ENCODE measurements around the gene MEGF8. TPM values are rescaled to one million over a fixed set of nuclear protein-coding genes. Genes with fewer than 3 reads are reported as not detected.

Gene MEGF8
- total RNA-seq, 1 donor from 2014 or later: 11.7 TPM

Other genes starting within 250 kb of the MEGF8 start
- 5.4 TPM for gene ZNF574, start 249.5 kb upstream of the MEGF8 start, total RNA-seq
- gene POU2F2, start 193.2 kb upstream of the MEGF8 start, total RNA-seq: 0.83 TPM
- gene DEDD2, start 108.0 kb upstream of the MEGF8 start, total RNA-seq: 15.0 TPM
- 5.3 TPM for gene ZNF526, start 105.3 kb upstream of the MEGF8 start, total RNA-seq
- 15.1 TPM for gene GSK3A, start 83.0 kb upstream of the MEGF8 start, total RNA-seq
- gene ERF, start 70.5 kb upstream of the MEGF8 start, total RNA-seq: 35.9 TPM
- 25.2 TPM for gene CIC, start 56.4 kb upstream of the MEGF8 start, total RNA-seq
- gene PRR19, start 23.5 kb upstream of the MEGF8 start, total RNA-seq: 0.65 TPM
- gene PAFAH1B3, start 23.0 kb upstream of the MEGF8 start, total RNA-seq: 2.2 TPM
- gene TMEM145, start 12.3 kb upstream of the MEGF8 start, total RNA-seq: not detected
- gene CNFN, start 64.7 kb downstream of the MEGF8 start, total RNA-seq: not detected
- gene LIPE, start 101.8 kb downstream of the MEGF8 start, total RNA-seq: 0.83 TPM
- not detected for gene CXCL17, start 117.3 kb downstream of the MEGF8 start, total RNA-seq
- 27.0 TPM for gene CEACAM1, start 202.8 kb downstream of the MEGF8 start, total RNA-seq

All from left lobe of liver (tissue), 1 donor.